ENCODE measurements around the gene PLCH2. TPM values are rescaled to one million over a fixed set of nuclear protein-coding genes. Genes with fewer than 3 reads are reported as not detected.

PLCH2 gene
- total RNA-seq, 4 donors from 2014 or later = 0.29 to 2.2 (median 0.76) TPM

DNA sequence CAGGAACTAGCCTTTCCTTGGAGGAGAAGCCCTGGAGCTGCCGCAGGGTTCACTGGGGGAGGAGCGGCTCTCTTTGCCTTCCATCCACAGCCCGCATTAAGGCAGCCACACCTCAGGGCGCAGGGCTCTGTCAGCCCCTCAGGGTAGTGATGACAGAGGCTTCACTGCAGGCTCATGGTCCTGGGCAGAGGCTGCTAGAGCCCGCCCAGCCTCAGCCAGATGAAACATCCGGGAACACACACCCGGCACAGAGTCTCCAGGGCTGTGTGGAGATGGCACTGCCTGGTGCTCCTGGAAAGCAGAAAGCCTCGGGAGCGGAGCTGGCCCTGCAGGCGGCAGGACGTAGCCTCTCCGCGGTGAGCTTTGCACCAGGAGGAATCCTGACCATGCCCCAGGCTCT lies 34.3 kb upstream of the PLCH2 start:
- no peaks in the 10 kb centered on the region for H3K4me1 ChIP-seq
- no peak overlapping the region for H3K4me3 ChIP-seq (replicated peaks in 1 of 3)
- no peaks in the 10 kb centered on the region for H3K36me3 ChIP-seq
- H3K27ac ChIP-seq = no peak overlapping the region
- no peak for DNase-seq
- 75 to 85% methylated on average over 5 to 11 of the region's 13 CpGs for WGBS, 2 donors
- peaks cover 5% of the 10 kb centered on the region for H3K27me3 ChIP-seq
- no peak for TF ChIP-seq POLR2A (IDR thresholded peaks at IDR 0.05)
- TF ChIP-seq, protein P1, sequence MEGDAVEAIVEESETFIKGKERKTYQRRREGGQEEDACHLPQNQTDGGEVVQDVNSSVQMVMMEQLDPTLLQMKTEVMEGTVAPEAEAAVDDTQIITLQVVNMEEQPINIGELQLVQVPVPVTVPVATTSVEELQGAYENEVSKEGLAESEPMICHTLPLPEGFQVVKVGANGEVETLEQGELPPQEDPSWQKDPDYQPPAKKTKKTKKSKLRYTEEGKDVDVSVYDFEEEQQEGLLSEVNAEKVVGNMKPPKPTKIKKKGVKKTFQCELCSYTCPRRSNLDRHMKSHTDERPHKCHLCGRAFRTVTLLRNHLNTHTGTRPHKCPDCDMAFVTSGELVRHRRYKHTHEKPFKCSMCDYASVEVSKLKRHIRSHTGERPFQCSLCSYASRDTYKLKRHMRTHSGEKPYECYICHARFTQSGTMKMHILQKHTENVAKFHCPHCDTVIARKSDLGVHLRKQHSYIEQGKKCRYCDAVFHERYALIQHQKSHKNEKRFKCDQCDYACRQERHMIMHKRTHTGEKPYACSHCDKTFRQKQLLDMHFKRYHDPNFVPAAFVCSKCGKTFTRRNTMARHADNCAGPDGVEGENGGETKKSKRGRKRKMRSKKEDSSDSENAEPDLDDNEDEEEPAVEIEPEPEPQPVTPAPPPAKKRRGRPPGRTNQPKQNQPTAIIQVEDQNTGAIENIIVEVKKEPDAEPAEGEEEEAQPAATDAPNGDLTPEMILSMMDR (IDR thresholded peaks at IDR 0.05) = no peak
- intact Hi-C loops (cut with DNase I) = no loop called here
- H3K9me3 ChIP-seq = no peaks in the 10 kb centered on the region

DNA sequence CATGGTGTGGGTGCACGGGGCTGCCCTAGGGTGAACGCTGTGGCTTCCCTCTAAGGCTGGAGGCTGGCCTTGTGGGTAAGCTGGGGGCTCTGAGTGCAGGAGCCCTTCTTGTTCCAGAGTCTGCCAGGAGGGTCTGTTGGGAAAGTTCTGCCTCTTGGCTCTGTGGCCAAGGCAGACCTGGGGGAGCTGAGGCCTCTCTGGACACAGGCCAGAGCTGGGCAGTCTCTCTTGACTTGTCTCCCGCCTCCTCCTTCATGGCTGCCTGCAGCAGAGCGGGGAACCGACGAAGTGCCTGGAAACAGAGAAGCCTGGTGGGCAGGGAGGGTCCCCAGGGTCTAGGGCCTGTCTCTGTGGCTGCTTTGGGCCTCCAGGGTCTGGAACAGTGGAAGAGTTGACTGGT lies 33.4 kb upstream of the PLCH2 start:
- no peak overlapping the region for H3K27ac ChIP-seq
- no peaks in the 10 kb centered on the region for H3K9me3 ChIP-seq
- WGBS, 2 donors = 40% methylated on average over 1 of the region's 6 CpGs; no CpG with 5 or more reads in 1 of the 2 donors
- H3K4me3 ChIP-seq (replicated peaks in 1 of 3) = no peak overlapping the region
- DNase-seq = peak; percentile 18 to 22
- TF ChIP-seq POLR2A (IDR thresholded peaks at IDR 0.05) = no peak
- TF ChIP-seq, protein P1 (IDR thresholded peaks at IDR 0.05) = no peak
- intact Hi-C loops (cut with DNase I) = no loop called here
- H3K4me1 ChIP-seq = no peaks in the 10 kb centered on the region
- peaks cover 5% of the 10 kb centered on the region for H3K27me3 ChIP-seq
- H3K36me3 ChIP-seq = no peaks in the 10 kb centered on the region

DNA sequence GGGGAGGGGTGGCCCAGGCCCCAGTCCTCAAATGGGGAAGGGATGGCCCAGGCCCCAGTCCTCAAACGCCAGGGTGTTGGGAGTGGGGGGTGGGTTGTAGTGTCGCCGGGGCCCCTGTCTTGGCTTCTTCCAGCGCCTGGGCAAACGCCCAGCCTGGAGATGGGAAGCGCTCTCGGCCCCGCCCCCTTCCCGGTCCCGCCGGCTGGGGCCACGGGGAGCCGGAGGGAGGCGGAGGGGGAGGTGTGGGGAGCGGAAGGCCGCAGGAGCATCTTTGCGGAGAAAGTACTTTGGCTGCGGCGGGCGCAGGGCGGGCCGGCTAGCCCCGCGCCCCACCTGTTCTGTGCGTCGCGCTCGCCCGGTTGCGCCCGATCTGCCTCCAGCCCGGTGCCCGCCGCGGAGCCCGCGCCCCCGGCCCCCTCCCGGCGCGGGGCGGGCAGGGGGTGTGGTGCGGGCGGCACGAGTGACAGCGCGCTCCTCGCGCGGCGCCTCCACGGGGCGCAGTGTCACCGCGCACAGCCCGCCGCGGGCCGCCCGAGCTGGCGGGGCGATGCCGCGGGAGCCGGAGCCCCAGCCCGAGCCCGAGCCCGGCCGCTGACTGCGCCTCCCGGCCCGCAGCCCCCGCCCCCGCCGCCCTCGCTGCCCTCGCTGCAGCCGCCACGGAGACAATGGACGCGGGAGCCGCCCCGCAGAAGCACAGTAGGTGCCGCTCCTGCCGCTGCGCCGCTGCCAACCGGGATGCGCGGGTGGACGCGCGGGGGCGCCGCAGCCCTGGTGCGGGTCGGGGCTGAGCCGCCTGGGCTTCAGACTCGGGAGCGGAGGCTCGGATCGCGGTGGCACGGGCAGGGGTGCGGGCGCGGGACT lies 32.6 kb upstream of the PLCH2 start:
- peaks cover 5% of the 10 kb centered on the region for H3K27me3 ChIP-seq
- no peak overlapping the region for H3K4me3 ChIP-seq (replicated peaks in 1 of 3)
- 0 to 2% methylated on average over 9 of the region's 107 CpGs for WGBS, 2 donors
- no peaks in the 10 kb centered on the region for H3K36me3 ChIP-seq
- no peaks in the 10 kb centered on the region for H3K4me1 ChIP-seq
- no peaks in the 10 kb centered on the region for H3K9me3 ChIP-seq
- no peak for DNase-seq
- no peak overlapping the region for H3K27ac ChIP-seq
- intact Hi-C loops (cut with DNase I) = no loop called here
- no peak for TF ChIP-seq POLR2A (IDR thresholded peaks at IDR 0.05)
- TF ChIP-seq, protein P1 (IDR thresholded peaks at IDR 0.05) = no peak

DNA sequence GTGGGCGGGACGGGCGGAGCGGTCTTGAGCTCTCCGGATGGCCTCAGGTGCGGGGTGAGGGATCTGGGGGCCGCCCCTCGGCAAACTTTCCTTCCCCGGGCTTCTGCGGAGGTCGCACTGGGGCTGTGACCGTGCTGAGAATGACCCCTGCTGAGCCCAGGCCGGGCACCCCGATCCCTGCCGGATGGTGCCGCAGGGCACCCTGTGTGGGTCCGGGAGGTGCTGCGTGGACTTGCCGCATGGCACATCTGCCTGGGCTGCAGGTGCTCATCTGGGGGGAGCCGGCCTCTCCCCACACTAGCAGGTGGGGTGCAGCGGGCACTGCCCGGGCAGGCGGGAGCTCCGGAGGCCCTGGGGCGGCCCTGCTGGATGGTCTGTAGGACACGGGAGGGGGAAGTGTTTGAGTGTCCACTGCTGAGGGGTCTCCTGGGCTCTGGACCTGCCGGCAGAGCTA lies 31.9 kb upstream of the PLCH2 start:
- no peak overlapping the region for H3K4me3 ChIP-seq (replicated peaks in 1 of 3)
- H3K27me3 ChIP-seq = peaks cover 5% of the 10 kb centered on the region
- TF ChIP-seq, protein P1 (IDR thresholded peaks at IDR 0.05) = no peak
- TF ChIP-seq POLR2A (IDR thresholded peaks at IDR 0.05) = no peak
- H3K36me3 ChIP-seq = no peaks in the 10 kb centered on the region
- intact Hi-C loops (cut with DNase I) = no loop called here
- WGBS, 2 donors = 65% methylated on average over 4 of the region's 27 CpGs; no CpG with 5 or more reads in 1 of the 2 donors
- H3K9me3 ChIP-seq = no peaks in the 10 kb centered on the region
- no peak overlapping the region for H3K27ac ChIP-seq
- H3K4me1 ChIP-seq = no peaks in the 10 kb centered on the region
- DNase-seq = no peak

DNA sequence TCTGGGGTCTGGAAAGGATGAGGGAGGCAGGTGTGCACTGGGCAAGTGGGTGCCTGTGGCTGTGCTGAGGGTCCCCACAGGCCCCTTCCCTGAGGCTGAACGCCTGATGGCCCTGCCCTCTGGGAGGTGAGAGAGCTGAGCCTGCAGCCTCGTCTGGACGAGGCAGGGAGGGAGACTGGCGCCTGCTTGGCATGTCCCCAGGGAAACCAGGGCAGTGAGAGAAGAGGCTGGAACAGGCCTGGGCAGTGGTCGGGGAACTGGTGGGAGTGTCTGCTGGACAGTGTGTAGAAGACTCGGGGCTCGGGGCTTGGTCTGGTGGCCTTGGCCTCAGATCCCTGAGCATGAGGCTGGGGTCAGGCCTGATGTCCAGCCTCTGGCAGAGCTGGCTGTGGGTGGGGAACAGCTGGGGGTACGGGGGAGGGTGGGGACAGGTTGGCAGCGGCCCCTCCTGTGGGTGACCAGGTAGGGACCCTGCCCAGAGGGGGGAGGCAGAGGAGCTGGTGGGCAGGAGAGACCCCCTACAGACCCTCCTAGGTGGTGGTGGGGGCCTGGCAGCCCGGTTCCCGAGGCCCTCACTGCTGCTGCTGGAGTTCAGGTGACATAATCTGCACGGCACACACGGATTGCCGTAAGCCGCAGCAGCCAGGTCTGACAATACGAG lies 30.8 kb upstream of the PLCH2 start:
- DNase-seq = no peak
- TF ChIP-seq, protein P1 (IDR thresholded peaks at IDR 0.05) = no peak
- TF ChIP-seq POLR2A (IDR thresholded peaks at IDR 0.05) = no peak
- Histone ChIP-seq H3K4me3 (replicated peaks in 1 of 3) (no peak overlapping the region), H3K9me3 (no peaks in the 10 kb centered on the region), H3K27ac (no peak overlapping the region), H3K36me3 (no peaks in the 10 kb centered on the region), H3K4me1 (no peaks in the 10 kb centered on the region), H3K27me3 (peaks cover 5% of the 10 kb centered on the region)
- WGBS, 2 donors = 62 to 88% methylated on average over 13 to 15 of the region's 16 CpGs
- intact Hi-C loops (cut with DNase I) = no loop called here
